Breast epithelium (tissue), 4 donors: ENCODE results near the gene CCNYL1. TPM values are rescaled to one million over a fixed set of nuclear protein-coding genes. Genes with fewer than 3 reads are reported as not detected.
"Not testable (repeated sequence)": the region's sequence is repeated elsewhere in the genome, so short reads cannot be mapped to it uniquely, and the experiment has no call there.

Experiments used
- DNase-seq, 2 donors: peaks; one replicate each; pipeline ENCODE4 v3.0.0-alpha.2; 2019; ENCODE audit warnings: low spot score in 2 of 2
- H3K27ac ChIP-seq, 2 donors: fragments of 200-600 bp; sonication (generic) in 1 of 2; one replicate each; pipeline ENCODE4 v1.5.1; 2016 to 2019; ENCODE audit warnings: mild to moderate bottlenecking in 1 of 2
- H3K27me3 ChIP-seq, 2 donors: fragments of 200-600 bp; sonication (generic) in 1 of 2; one replicate each; pipeline versions ENCODE4 v1.5.1 to v1.6.0; 2017 to 2019; ENCODE audit warnings: control low read depth in 1 of 2, mild to moderate bottlenecking in 1 of 2
- H3K36me3 ChIP-seq: fragments of 200-600 bp; one replicate; pipeline ENCODE4 v1.5.1; 2019
- H3K4me1 ChIP-seq, 2 donors: fragments of 200-600 bp; sonication (generic); one replicate each; pipeline ENCODE4 v1.5.1; 2016 to 2019; ENCODE audit warnings: control low read depth in 1 of 2
- H3K4me3 ChIP-seq, 3 donors: fragments of 200-600 bp; sonication (generic); 1 replicate in 2 of 3; 2 replicates in 1 of 3; pipeline ENCODE4 v1.5.1; 2016 to 2019; ENCODE audit warnings: mild to moderate bottlenecking in 3 of 3, moderate library complexity in 2 of 3
- H3K9me3 ChIP-seq, 2 donors: fragments of 200-600 bp; sonication (generic) in 1 of 2; one replicate each; pipeline ENCODE4 v1.5.1; 2016 to 2019; ENCODE audit warnings: control low read depth in 1 of 2
- POLR2A ChIP-seq: fragments of 450-650 bp; IDR thresholded peaks from one replicate; pipeline ENCODE4 v1.6.1; 2016; ENCODE audit warnings: antibody characterized with exemption, mild to moderate bottlenecking, moderate library complexity
- POLR2AphosphoS5 ChIP-seq, 3 donors: sonication (generic); formaldehyde crosslinking; IDR thresholded peaks; one replicate each; pipeline ENCODE4 v1.6.1; 2017; ENCODE audit warnings: antibody characterized with exemption in 3 of 3
- intact Hi-C: fragments of 100-400 bp; cut with DNase I; formaldehyde crosslinking; loops from one replicate; pipeline ENCODE4 v1.15.1; 2023; ENCODE audit warnings: low total_unique reads
- total RNA-seq, 3 donors: library from RNA; depleted of rRNA; stranded (reverse); fragments of >200 nt; gene quantifications; one replicate each; pipeline ENCODE4 v1.1.0, GENCODE V29; 2016
- TF ChIP-seq, protein P1 (sequence below), 3 donors: fragments of 450-650 bp; IDR thresholded peaks; one replicate each; pipeline ENCODE4 v1.5.1; 2016 to 2017; ENCODE audit warnings: antibody characterized with exemption in 3 of 3, mild to moderate bottlenecking in 3 of 3, moderate library complexity in 3 of 3

The CCNYL1 gene
- total RNA-seq, 3 donors from 2014 or later = 10.0 to 17.4 (median 11.8) TPM

DNA sequence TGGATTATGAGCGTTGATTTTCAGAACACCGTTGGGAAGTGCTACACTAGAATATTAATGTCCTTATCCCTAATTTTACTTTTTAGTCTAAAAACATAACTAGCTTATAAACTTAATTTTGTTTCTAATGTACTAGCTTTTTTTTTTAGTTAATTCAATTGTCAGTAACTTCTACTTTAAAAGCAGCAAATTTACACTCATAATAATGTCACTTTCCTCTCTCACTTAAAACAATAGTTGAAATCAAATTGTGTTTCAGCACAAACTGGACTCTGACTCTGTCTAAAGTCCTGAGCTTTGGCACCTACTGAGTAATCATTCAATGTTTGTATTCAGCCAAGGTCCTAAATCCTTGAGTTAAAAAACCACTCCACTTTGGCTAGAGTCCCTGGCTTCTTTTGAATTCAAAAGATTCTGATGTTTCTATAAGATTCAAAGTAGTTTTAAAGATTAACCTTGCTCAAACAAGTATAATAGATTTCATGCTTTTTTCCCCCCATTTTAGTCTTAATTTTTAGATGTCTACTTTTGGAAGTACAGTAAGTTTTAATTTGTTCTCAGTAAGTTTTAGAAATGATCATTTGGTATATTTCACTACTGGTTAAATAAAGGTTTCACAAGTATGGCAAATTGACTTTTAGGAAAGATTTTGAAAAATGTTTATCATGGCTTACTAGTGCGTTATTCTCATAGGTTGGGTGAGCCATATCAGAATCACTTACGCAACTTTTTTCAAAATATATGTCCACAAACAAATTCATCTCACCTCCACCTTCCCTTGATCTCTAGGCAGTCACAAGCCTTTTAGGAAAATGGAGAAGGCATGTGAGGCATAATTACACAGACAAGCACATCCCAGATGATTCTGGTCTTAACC is 23.4 kb downstream of the CCNYL1 start:
- Histone ChIP-seq H3K27ac (no peak overlapping the region), H3K4me1 (no peaks in the 10 kb centered on the region), H3K27me3 (no peaks in the 10 kb centered on the region), H3K4me3 (no peak overlapping the region), H3K36me3 (no peaks in the 10 kb centered on the region), H3K9me3 (no peaks in the 10 kb centered on the region)
- no peak for DNase-seq
- TF ChIP-seq, protein P1, sequence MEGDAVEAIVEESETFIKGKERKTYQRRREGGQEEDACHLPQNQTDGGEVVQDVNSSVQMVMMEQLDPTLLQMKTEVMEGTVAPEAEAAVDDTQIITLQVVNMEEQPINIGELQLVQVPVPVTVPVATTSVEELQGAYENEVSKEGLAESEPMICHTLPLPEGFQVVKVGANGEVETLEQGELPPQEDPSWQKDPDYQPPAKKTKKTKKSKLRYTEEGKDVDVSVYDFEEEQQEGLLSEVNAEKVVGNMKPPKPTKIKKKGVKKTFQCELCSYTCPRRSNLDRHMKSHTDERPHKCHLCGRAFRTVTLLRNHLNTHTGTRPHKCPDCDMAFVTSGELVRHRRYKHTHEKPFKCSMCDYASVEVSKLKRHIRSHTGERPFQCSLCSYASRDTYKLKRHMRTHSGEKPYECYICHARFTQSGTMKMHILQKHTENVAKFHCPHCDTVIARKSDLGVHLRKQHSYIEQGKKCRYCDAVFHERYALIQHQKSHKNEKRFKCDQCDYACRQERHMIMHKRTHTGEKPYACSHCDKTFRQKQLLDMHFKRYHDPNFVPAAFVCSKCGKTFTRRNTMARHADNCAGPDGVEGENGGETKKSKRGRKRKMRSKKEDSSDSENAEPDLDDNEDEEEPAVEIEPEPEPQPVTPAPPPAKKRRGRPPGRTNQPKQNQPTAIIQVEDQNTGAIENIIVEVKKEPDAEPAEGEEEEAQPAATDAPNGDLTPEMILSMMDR (IDR thresholded peaks at IDR 0.05) = no peak
- no peak for TF ChIP-seq POLR2AphosphoS5 (IDR thresholded peaks at IDR 0.05)
- no peak for TF ChIP-seq POLR2A
- intact Hi-C loops = no loop called here

GRCh38 chr2:207735513-207735859 is 24.0 kb downstream of the CCNYL1 start:
- intact Hi-C loops = not testable (repeated sequence)

GRCh38 chr2:207743514-207743913 is 32.1 kb downstream of the CCNYL1 start:
- H3K27ac ChIP-seq = no peak overlapping the region
- no peak for DNase-seq
- no peak overlapping the region for H3K4me3 ChIP-seq
- no peaks in the 10 kb centered on the region for H3K4me1 ChIP-seq
- H3K27me3 ChIP-seq = no peaks in the 10 kb centered on the region
- no peaks in the 10 kb centered on the region for H3K9me3 ChIP-seq
- intact Hi-C loops = loop anchor here (10.0 kb wide), 1 partner anchor 291 kb away; no protein-coding TSS in a partner anchor
- TF ChIP-seq POLR2A (no peak), POLR2AphosphoS5 (IDR thresholded peaks at IDR 0.05) (no peak)
- TF ChIP-seq, protein P1 (IDR thresholded peaks at IDR 0.05) = no peak
- H3K36me3 ChIP-seq = no peaks in the 10 kb centered on the region

More at GRCh38 chr2:207735513-207735859, 24.0 kb downstream of the CCNYL1 start:
- not testable (repeated sequence) for H3K4me3 ChIP-seq, H3K27me3 ChIP-seq, H3K27ac ChIP-seq, H3K4me1 ChIP-seq, H3K36me3 ChIP-seq, H3K9me3 ChIP-seq, DNase-seq

- TF ChIP-seq, protein P1 (IDR thresholded peaks at IDR 0.05) = no peak
- TF ChIP-seq POLR2AphosphoS5 (IDR thresholded peaks at IDR 0.05) (no peak), POLR2A (no peak)
- Histone ChIP-seq H3K9me3 (no peaks in the 10 kb centered on the region), H3K27me3 (no peaks in the 10 kb centered on the region), H3K36me3 (no peaks in the 10 kb centered on the region), H3K4me3 (no peak overlapping the region), H3K27ac (no peak overlapping the region), H3K4me1 (no peaks in the 10 kb centered on the region)
- no peak for DNase-seq
- intact Hi-C loops = loop anchor here (10.0 kb wide), 1 partner anchor 291 kb away; no protein-coding TSS in a partner anchor
Observed at GRCh38 chr2:207744050-207744449, 32.6 kb downstream of the CCNYL1 start.

DNA sequence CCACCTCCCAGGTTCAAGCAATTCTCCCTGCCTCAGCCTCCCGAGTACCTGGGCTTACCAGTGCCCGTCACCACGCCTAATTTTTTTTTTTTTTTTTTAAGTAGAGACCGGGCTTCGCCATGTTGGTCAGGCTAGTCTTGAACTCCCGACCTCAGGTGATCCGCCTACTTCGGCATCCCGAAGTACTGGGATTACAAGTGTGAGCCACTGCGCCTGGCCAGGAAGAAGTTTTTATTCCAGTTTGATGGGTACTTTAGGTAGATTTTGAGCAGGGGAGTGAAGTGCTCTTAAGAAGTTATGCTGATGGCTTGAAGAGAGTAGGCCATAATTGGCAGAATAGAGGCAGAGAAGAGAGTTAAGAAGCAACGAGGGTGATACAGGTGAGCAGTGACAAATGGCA is 33.0 kb downstream of the CCNYL1 start:
- TF ChIP-seq POLR2A (no peak), POLR2AphosphoS5 (IDR thresholded peaks at IDR 0.05) (no peak)
- TF ChIP-seq, protein P1 (IDR thresholded peaks at IDR 0.05) = no peak
- Histone ChIP-seq H3K4me1 (no peaks in the 10 kb centered on the region), H3K4me3 (no peak overlapping the region), H3K27ac (no peak overlapping the region), H3K36me3 (no peaks in the 10 kb centered on the region), H3K9me3 (no peaks in the 10 kb centered on the region), H3K27me3 (no peaks in the 10 kb centered on the region)
- intact Hi-C loops = loop anchor here (10.0 kb wide), 1 partner anchor 290 kb away; no protein-coding TSS in a partner anchor
- no peak for DNase-seq
